H9 (cell line): ENCODE data around the gene GSN. TPM values are rescaled to one million over a fixed set of nuclear protein-coding genes. Genes with fewer than 3 reads are reported as not detected.

Source experiments
- DNase-seq: peaks from one replicate; pipeline ENCODE4 v3.0.0-alpha.2; 2017
- H2AFZ ChIP-seq: one replicate; pipeline ENCODE4 v1.6.1; 2013; ENCODE audit warnings: mild to moderate bottlenecking, low read length, control low read depth, moderate library complexity
- H2AK5ac ChIP-seq: 2 replicates; pipeline ENCODE4 v1.6.1; 2013; ENCODE audit warnings: low read length, control low read depth, mixed read lengths; ENCODE audit not compliant: insufficient read length
- H2BK120ac ChIP-seq: one replicate; pipeline ENCODE4 v1.6.1; 2013; ENCODE audit warnings: low read depth, mild to moderate bottlenecking, low read length, control low read depth, inconsistent platforms; ENCODE audit not compliant: poor library complexity, severe bottlenecking
- H2BK12ac ChIP-seq: 2 replicates; pipeline ENCODE4 v1.6.1; 2013; ENCODE audit warnings: low read length, control low read depth, mixed read lengths, low read depth; ENCODE audit not compliant: insufficient read length
- H2BK15ac ChIP-seq: 2 replicates; pipeline ENCODE4 v1.6.1; 2013; ENCODE audit warnings: low read depth, low read length, control low read depth
- H2BK20ac ChIP-seq: one replicate; pipeline ENCODE4 v1.6.1; 2013; ENCODE audit warnings: low read depth, mild to moderate bottlenecking, low read length, control low read depth, inconsistent platforms; ENCODE audit not compliant: poor library complexity, severe bottlenecking
- H2BK5ac ChIP-seq: 2 replicates; pipeline ENCODE4 v1.6.1; 2013; ENCODE audit warnings: low read length, control low read depth, mixed read lengths; ENCODE audit not compliant: insufficient read length
- H3K14ac ChIP-seq: 2 replicates; pipeline ENCODE4 v1.6.1; 2013; ENCODE audit warnings: low read length, control low read depth; ENCODE audit not compliant: insufficient read depth
- H3K18ac ChIP-seq: 2 replicates; pipeline ENCODE4 v1.6.1; 2013; ENCODE audit warnings: low read depth, mild to moderate bottlenecking, mixed read lengths, low read length, control low read depth; ENCODE audit not compliant: insufficient read length
- H3K23ac ChIP-seq: 2 replicates; pipeline ENCODE4 v1.6.1; 2013; ENCODE audit warnings: low read length, control low read depth, mixed read lengths, low read depth; ENCODE audit not compliant: insufficient read length
- H3K23me2 ChIP-seq: 2 replicates; pipeline ENCODE4 v1.6.1; 2013; ENCODE audit warnings: low read depth, mild to moderate bottlenecking, mixed read lengths, low read length, control low read depth; ENCODE audit not compliant: insufficient read length, poor library complexity, severe bottlenecking
- H3K27ac ChIP-seq: 2 replicates; pipeline ENCODE4 v1.5.1; 2013; ENCODE audit warnings: low read length, control low read depth, mixed read lengths, low read depth; ENCODE audit not compliant: insufficient read length
- H3K27me3 ChIP-seq: 2 replicates; pipeline ENCODE4 v1.6.1; 2013; ENCODE audit warnings: low read length, control low read depth, inconsistent platforms; ENCODE audit not compliant: insufficient read depth
- H3K4ac ChIP-seq: 2 replicates; pipeline ENCODE4 v1.6.1; 2013; ENCODE audit warnings: low read depth, mild to moderate bottlenecking, control low read depth, inconsistent platforms, low read length, moderate library complexity
- H3K4me1 ChIP-seq: 2 replicates; pipeline ENCODE4 v1.6.1; 2013; ENCODE audit warnings: low read length, control low read depth, inconsistent platforms; ENCODE audit not compliant: insufficient read depth
- H3K4me2 ChIP-seq: 2 replicates; pipeline ENCODE4 v1.6.1; 2013; ENCODE audit warnings: low read length, control low read depth, mixed read lengths; ENCODE audit not compliant: insufficient read length, insufficient read depth
- H3K56ac ChIP-seq: 2 replicates; pipeline ENCODE4 v1.6.1; 2013; ENCODE audit warnings: low read depth, mild to moderate bottlenecking, mixed read lengths, low read length, control low read depth; ENCODE audit not compliant: insufficient read length
- H3K79me1 ChIP-seq: 2 replicates; pipeline ENCODE4 v1.6.1; 2013; ENCODE audit warnings: low read depth, mild to moderate bottlenecking, moderate library complexity, low read length, control low read depth, inconsistent platforms; ENCODE audit not compliant: insufficient read depth, poor library complexity, severe bottlenecking
- H3K79me2 ChIP-seq: 2 replicates; pipeline ENCODE4 v1.6.1; 2013; ENCODE audit warnings: low read length, control low read depth, inconsistent platforms; ENCODE audit not compliant: insufficient read depth
- H3K9ac ChIP-seq: 2 replicates; pipeline ENCODE4 v1.6.1; 2013; ENCODE audit warnings: low read length, control low read depth, mixed read lengths; ENCODE audit not compliant: insufficient read length; ENCODE audit errors: extremely low read depth
- H3K9me3 ChIP-seq: one replicate; pipeline ENCODE4 v1.6.1; 2013; ENCODE audit warnings: low read depth, low read length, inconsistent platforms; ENCODE audit not compliant: control insufficient read depth
- H3T11ph ChIP-seq: one replicate; pipeline ENCODE4 v1.6.1; 2013; ENCODE audit warnings: mild to moderate bottlenecking, low read length, control low read depth, inconsistent platforms
- H4K20me1 ChIP-seq: one replicate; pipeline ENCODE4 v1.6.1; 2013; ENCODE audit not compliant: control insufficient read depth, insufficient read length, insufficient read depth
- H4K5ac ChIP-seq: 2 replicates; pipeline ENCODE4 v1.6.1; 2013; ENCODE audit warnings: low read depth, mild to moderate bottlenecking, mixed read lengths, low read length, control low read depth; ENCODE audit not compliant: insufficient read length
- H4K8ac ChIP-seq: replicated peaks from 2 replicates; pipeline ENCODE4 v1.6.1; 2013; ENCODE audit warnings: low read length, control low read depth, mixed read lengths, low read depth; ENCODE audit not compliant: insufficient read length
- H4K91ac ChIP-seq: 2 replicates; pipeline ENCODE4 v1.6.1; 2013; ENCODE audit warnings: low read depth, mild to moderate bottlenecking, moderate library complexity, mixed read lengths, low read length, control low read depth; ENCODE audit not compliant: insufficient read length
- H3K27ac Mint-ChIP-seq, 3 experiments: 2 replicates in 2 of 3; 3 replicates in 1 of 3; pipeline ENCODE4 v1.8.0; 2020 to 2021; ENCODE audit warnings: mixed read lengths in 3 of 3, mild to moderate bottlenecking in 1 of 3, moderate library complexity in 1 of 3
- H3K27me3 Mint-ChIP-seq: 2 replicates; pipeline ENCODE4 v1.8.0; 2021; ENCODE audit warnings: low read depth, mild to moderate bottlenecking, moderate library complexity, mixed read lengths
- H3K36me3 Mint-ChIP-seq, 3 experiments: 2 replicates in 2 of 3; 3 replicates in 1 of 3; pipeline ENCODE4 v1.8.0; 2020 to 2021; ENCODE audit warnings: low read depth in 3 of 3, mixed read lengths in 3 of 3; ENCODE audit not compliant: insufficient read depth in 1 of 3
- H3K4me1 Mint-ChIP-seq, 2 experiments: 2 replicates each; pipeline ENCODE4 v1.8.0; 2020; ENCODE audit warnings: mixed read lengths in 2 of 2
- H3K4me3 Mint-ChIP-seq, 2 experiments: 2 replicates in 1 of 2; 3 replicates in 1 of 2; pipeline ENCODE4 v1.8.0; 2020 to 2021; ENCODE audit warnings: mild to moderate bottlenecking in 2 of 2, mixed read lengths in 2 of 2, moderate library complexity in 1 of 2
- H3K9me3 Mint-ChIP-seq, 2 experiments: 2 replicates in 1 of 2; 3 replicates in 1 of 2; pipeline ENCODE4 v1.8.0; 2020; ENCODE audit warnings: mild to moderate bottlenecking in 2 of 2, mixed read lengths in 2 of 2, moderate library complexity in 1 of 2
- WGBS: extraction: QIAGEN DNeasy Blood & Tissue Kit; methylation state at CpG from one replicate; pipeline ENCODE4 v1.1.7; 2013; ENCODE audit warnings: missing lambda C conversion rate, low lambda C conversion rate, mixed read lengths; ENCODE audit not compliant: insufficient read length; ENCODE audit errors: extremely low coverage; 5-methylcytosine and 5-hydroxymethylcytosine counted together
- total RNA-seq: library from RNA; stranded (reverse); gene quantifications from 2 replicates; pipeline ENCODE4 v1.2.1, GENCODE V29; 2021
- TF ChIP-seq, protein P1 (sequence below): fragments of 200-600 bp; sonication (generic); conservative IDR thresholded peaks from 3 replicates; pipeline ENCODE4 v1.8.0; 2021; ENCODE audit warnings: antibody characterized with exemption, mild to moderate bottlenecking

GSN gene
- total RNA-seq, 1 experiment from 2014 or later: 14.9 TPM

DNA sequence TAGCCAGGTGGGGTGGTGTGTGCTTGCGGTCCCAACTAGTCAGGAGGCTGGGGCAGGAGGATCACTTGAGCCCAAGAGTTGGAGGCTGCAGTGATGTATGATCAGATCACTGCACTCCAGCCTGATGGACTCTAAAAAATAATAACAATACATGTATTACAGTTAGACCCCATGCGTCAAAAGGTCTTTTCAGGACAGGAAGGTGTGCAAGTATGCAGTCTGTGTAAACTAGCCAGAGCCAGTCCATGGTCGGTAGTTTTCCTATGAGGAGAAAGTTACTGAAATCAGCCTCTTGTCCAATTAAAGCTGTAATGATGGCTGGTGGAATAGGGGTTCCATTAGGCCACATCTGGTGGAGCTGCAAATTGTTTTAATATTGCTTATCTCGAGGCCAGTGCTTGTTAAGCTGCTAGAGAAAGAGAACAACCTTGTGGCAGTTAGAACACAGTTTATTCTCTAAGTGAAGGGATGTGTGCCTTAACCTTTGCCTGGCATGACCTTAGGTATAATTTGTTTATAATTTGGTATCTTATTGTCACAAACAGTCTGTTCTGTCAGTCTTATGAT is 103.6 kb downstream of the GSN start:
- no peaks in the 10 kb centered on the region for H4K20me1 ChIP-seq
- H3K4me3 Mint-ChIP-seq: no peak overlapping the region
- no peak overlapping the region for H3K23ac ChIP-seq
- H3K27me3 Mint-ChIP-seq: peaks cover 39% of the 10 kb centered on the region
- H2BK5ac ChIP-seq: no peak overlapping the region
- H3K79me1 ChIP-seq: no peaks in the 10 kb centered on the region
- H3K4me2 ChIP-seq: no peak overlapping the region
- H2BK20ac ChIP-seq: no peak overlapping the region
- no peak overlapping the region for H4K8ac ChIP-seq
- DNase-seq: no peak
- H3K9me3 ChIP-seq: no peaks in the 10 kb centered on the region
- no peaks in the 10 kb centered on the region; the same call in 1 of the 2 replicates for H3K27me3 ChIP-seq
- H3K79me2 ChIP-seq: no peaks in the 10 kb centered on the region
- H4K5ac ChIP-seq: no peak overlapping the region
- H2BK15ac ChIP-seq: no peak overlapping the region
- H3K36me3 Mint-ChIP-seq: peaks cover 4 to 9% (median 6%) of the 10 kb centered on the region in 3 experiments; a peak in 6 of 7 replicates
- H2BK12ac ChIP-seq: no peak overlapping the region
- H2AK5ac ChIP-seq: no peak overlapping the region
- no peak overlapping the region for H3K9ac ChIP-seq
- H3K9me3 Mint-ChIP-seq: peaks cover 0 to 5% of the 10 kb centered on the region in 2 experiments; a peak in 3 of 5 replicates
- H3K4ac ChIP-seq: no peak overlapping the region
- H3K56ac ChIP-seq: no peak overlapping the region
- H2AFZ ChIP-seq: no peak overlapping the region
- H4K91ac ChIP-seq: no peak overlapping the region
- H3K4me1 ChIP-seq: no peaks in the 10 kb centered on the region
- no peak overlapping the region for H3T11ph ChIP-seq
- no peak overlapping the region for H3K18ac ChIP-seq
- no peak overlapping the region for H3K27ac Mint-ChIP-seq
- H2BK120ac ChIP-seq: no peak overlapping the region
- peaks cover 14 to 33% of the 10 kb centered on the region in 2 experiments for H3K4me1 Mint-ChIP-seq
- H3K14ac ChIP-seq: no peak overlapping the region
- H3K23me2 ChIP-seq: peaks cover 5% of the 10 kb centered on the region
- no CpG with 5 or more reads among the region's 4 CpGs for WGBS
- no peak overlapping the region for H3K27ac ChIP-seq
- TF ChIP-seq, protein P1, sequence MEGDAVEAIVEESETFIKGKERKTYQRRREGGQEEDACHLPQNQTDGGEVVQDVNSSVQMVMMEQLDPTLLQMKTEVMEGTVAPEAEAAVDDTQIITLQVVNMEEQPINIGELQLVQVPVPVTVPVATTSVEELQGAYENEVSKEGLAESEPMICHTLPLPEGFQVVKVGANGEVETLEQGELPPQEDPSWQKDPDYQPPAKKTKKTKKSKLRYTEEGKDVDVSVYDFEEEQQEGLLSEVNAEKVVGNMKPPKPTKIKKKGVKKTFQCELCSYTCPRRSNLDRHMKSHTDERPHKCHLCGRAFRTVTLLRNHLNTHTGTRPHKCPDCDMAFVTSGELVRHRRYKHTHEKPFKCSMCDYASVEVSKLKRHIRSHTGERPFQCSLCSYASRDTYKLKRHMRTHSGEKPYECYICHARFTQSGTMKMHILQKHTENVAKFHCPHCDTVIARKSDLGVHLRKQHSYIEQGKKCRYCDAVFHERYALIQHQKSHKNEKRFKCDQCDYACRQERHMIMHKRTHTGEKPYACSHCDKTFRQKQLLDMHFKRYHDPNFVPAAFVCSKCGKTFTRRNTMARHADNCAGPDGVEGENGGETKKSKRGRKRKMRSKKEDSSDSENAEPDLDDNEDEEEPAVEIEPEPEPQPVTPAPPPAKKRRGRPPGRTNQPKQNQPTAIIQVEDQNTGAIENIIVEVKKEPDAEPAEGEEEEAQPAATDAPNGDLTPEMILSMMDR: no peak
